HUES64 (cell line): ENCODE data around the gene RERE.
"Not testable (repeated sequence)": the region's sequence is repeated elsewhere in the genome, so short reads cannot be mapped to it uniquely, and the experiment has no call there.

ENCODE experiments used
- H3K27ac ChIP-seq: 2 replicates; pipeline ENCODE4 v1.7.0; 2013; ENCODE audit warnings: low read depth, low read length, inconsistent platforms
- H3K27me3 ChIP-seq: 2 replicates; pipeline ENCODE4 v1.6.1; 2013; ENCODE audit warnings: mild to moderate bottlenecking, low read length; ENCODE audit not compliant: insufficient read depth
- H3K36me3 ChIP-seq: 2 replicates; pipeline ENCODE4 v1.6.1; 2013; ENCODE audit warnings: mild to moderate bottlenecking, low read length; ENCODE audit not compliant: insufficient read depth
- H3K4me1 ChIP-seq: 2 replicates; pipeline ENCODE4 v1.6.1; 2013; ENCODE audit warnings: mild to moderate bottlenecking, low read length, moderate library complexity; ENCODE audit not compliant: insufficient read depth
- H3K4me3 ChIP-seq: 2 replicates; pipeline ENCODE4 v1.5.1; 2013; ENCODE audit warnings: mild to moderate bottlenecking, low read length, moderate library complexity
- H3K9ac ChIP-seq: 2 replicates; pipeline ENCODE4 v1.6.1; 2013; ENCODE audit warnings: mild to moderate bottlenecking, low read depth, low read length
- H3K9me3 ChIP-seq: 2 replicates; pipeline ENCODE4 v1.6.1; 2013; ENCODE audit warnings: low read depth, low read length; ENCODE audit not compliant: insufficient read depth
- WGBS: fragments of 150-250, 120-280 bp; methylation state at CpG from one replicate; pipeline ENCODE4 v1.1.7; 2013; ENCODE audit warnings: missing lambda C conversion rate; 5-methylcytosine and 5-hydroxymethylcytosine counted together

RERE gene

GRCh38 chr1:8629241-8630091 lies 188.0 kb downstream of the RERE start:
- Histone ChIP-seq H3K27ac (no peak overlapping the region), H3K4me1 (peaks cover 58% of the 10 kb centered on the region), H3K36me3 (peaks cover 2% of the 10 kb centered on the region; the same call in 1 of the 2 replicates), H3K9ac (no peak overlapping the region), H3K27me3 (no peaks in the 10 kb centered on the region), H3K4me3 (no peak overlapping the region), H3K9me3 (no peaks in the 10 kb centered on the region)
- 77% methylated on average over 7 of the region's 7 CpGs for WGBS

- Histone ChIP-seq H3K27me3 (no peaks in the 10 kb centered on the region), H3K27ac (no peak overlapping the region), H3K4me3 (no peak overlapping the region), H3K9me3 (no peaks in the 10 kb centered on the region), H3K9ac (no peak overlapping the region), H3K36me3 (no peaks in the 10 kb centered on the region), H3K4me1 (peaks cover 58% of the 10 kb centered on the region)
- 93% methylated on average over 2 of the region's 2 CpGs for WGBS
These were observed 188.8 kb downstream of the RERE start for GRCh38 chr1:8628606-8629005.

GRCh38 chr1:8627728-8628127 lies 189.7 kb downstream of the RERE start:
- Histone ChIP-seq H3K27ac (no peak overlapping the region), H3K9me3 (no peaks in the 10 kb centered on the region), H3K4me1 (peaks cover 58% of the 10 kb centered on the region), H3K9ac (no peak overlapping the region), H3K27me3 (no peaks in the 10 kb centered on the region), H3K36me3 (no peaks in the 10 kb centered on the region), H3K4me3 (no peak overlapping the region)
- WGBS, result 87% methylated on average over 5 of the region's 5 CpGs

GRCh38 chr1:8625981-8626898 lies 191.2 kb downstream of the RERE start:
- Histone ChIP-seq H3K9ac (no peak overlapping the region), H3K27me3 (no peaks in the 10 kb centered on the region), H3K4me1 (peaks cover 59% of the 10 kb centered on the region), H3K9me3 (no peaks in the 10 kb centered on the region), H3K27ac (no peak overlapping the region), H3K4me3 (no peak overlapping the region), H3K36me3 (no peaks in the 10 kb centered on the region)
- WGBS, result 63% methylated on average over 4 of the region's 4 CpGs

GRCh38 chr1:8625491-8625890 lies 191.9 kb downstream of the RERE start:
- no peaks in the 10 kb centered on the region for H3K27me3 ChIP-seq
- no peaks in the 10 kb centered on the region for H3K36me3 ChIP-seq
- 97% methylated on average over 2 of the region's 2 CpGs for WGBS
- no peaks in the 10 kb centered on the region for H3K9me3 ChIP-seq
- no peak overlapping the region for H3K9ac ChIP-seq
- H3K4me3 ChIP-seq, result no peak overlapping the region
- H3K4me1 ChIP-seq, result peaks cover 52% of the 10 kb centered on the region
- H3K27ac ChIP-seq, result no peak overlapping the region

GRCh38 chr1:8623651-8624192 lies 193.7 kb downstream of the RERE start:
- WGBS, result 91% methylated on average over 6 of the region's 7 CpGs
- not testable (repeated sequence) for H3K27me3 ChIP-seq, H3K9me3 ChIP-seq, H3K9ac ChIP-seq, H3K27ac ChIP-seq, H3K4me3 ChIP-seq, H3K36me3 ChIP-seq
- peaks cover 35% of the 10 kb centered on the region for H3K4me1 ChIP-seq

- H3K27ac ChIP-seq, H3K4me3 ChIP-seq, H3K36me3 ChIP-seq, H3K9ac ChIP-seq, H3K9me3 ChIP-seq, H3K27me3 ChIP-seq: not testable (repeated sequence)
- H3K4me1 ChIP-seq, result peaks cover 17% of the 10 kb centered on the region
- 88% methylated on average over 1 of the region's 2 CpGs for WGBS
These were observed 195.6 kb downstream of the RERE start for GRCh38 chr1:8621785-8622348.

- H3K36me3 ChIP-seq, H3K27ac ChIP-seq, H3K9ac ChIP-seq, H3K27me3 ChIP-seq, H3K9me3 ChIP-seq, H3K4me1 ChIP-seq, H3K4me3 ChIP-seq: not testable (repeated sequence)
- 94% methylated on average over 8 of the region's 9 CpGs for WGBS
These were observed 196.3 kb downstream of the RERE start for GRCh38 chr1:8621034-8621582.

- H3K4me1 ChIP-seq, H3K27ac ChIP-seq: not testable (repeated sequence)
- WGBS, result 90% methylated on average over 2 of the region's 2 CpGs
These were observed 197.4 kb downstream of the RERE start for GRCh38 chr1:8619917-8620502.

GRCh38 chr1:8619419-8619818 lies 198.0 kb downstream of the RERE start:
- not testable (repeated sequence) for H3K4me1 ChIP-seq, H3K4me3 ChIP-seq, H3K9me3 ChIP-seq, H3K27me3 ChIP-seq, H3K27ac ChIP-seq, H3K9ac ChIP-seq, H3K36me3 ChIP-seq
- no CpG with 5 or more reads among the region's 2 CpGs for WGBS

More at GRCh38 chr1:8619917-8620502, 197.4 kb downstream of the RERE start:
- H3K9me3 ChIP-seq, H3K9ac ChIP-seq, H3K36me3 ChIP-seq, H3K4me3 ChIP-seq, H3K27me3 ChIP-seq: not testable (repeated sequence)
